Skeletal muscle satellite cell (primary cell): ENCODE data around the gene AKAP5.
A peak's percentile ranks its signal among the peaks of the same experiment; 100 is the strongest.

Experiments used
- H3K27me3 ChIP-seq: 2 replicates; pipeline ENCODE4 v1.7.0; 2013; ENCODE audit warnings: low read length; ENCODE audit not compliant: control insufficient read depth, insufficient read depth
- H3K36me3 ChIP-seq: 2 replicates; pipeline ENCODE4 v1.7.0; 2013; ENCODE audit warnings: mild to moderate bottlenecking, control low read depth, low read length; ENCODE audit not compliant: insufficient read depth
- H3K4me1 ChIP-seq: 2 replicates; pipeline ENCODE4 v1.7.0; 2013; ENCODE audit warnings: low read length; ENCODE audit not compliant: control insufficient read depth, insufficient read depth
- H3K4me2 ChIP-seq: 2 replicates; pipeline ENCODE4 v1.7.0; 2013; ENCODE audit warnings: mild to moderate bottlenecking, low read length
- H3K4me3 ChIP-seq: 2 replicates; pipeline ENCODE4 v1.7.0; 2013; ENCODE audit warnings: low read length
- H3K9ac ChIP-seq: 2 replicates; pipeline ENCODE4 v1.7.0; 2013; ENCODE audit warnings: mild to moderate bottlenecking, low read depth, low read length, moderate library complexity
- H3K9me3 ChIP-seq: replicated peaks from 2 replicates; pipeline ENCODE4 v1.7.0; 2013; ENCODE audit warnings: mild to moderate bottlenecking, control low read depth, low read length

AKAP5 gene

GRCh38 chr14:64463873-64464272 is 1.4 kb upstream of the AKAP5 start:
- Histone ChIP-seq H3K9me3 (no peaks in the 10 kb centered on the region), H3K9ac (no peak overlapping the region), H3K4me2 (no peak overlapping the region), H3K36me3 (peaks cover 13% of the 10 kb centered on the region), H3K27me3 (no peaks in the 10 kb centered on the region), H3K4me1 (peaks cover 9% of the 10 kb centered on the region), H3K4me3 (no peak overlapping the region)

- Histone ChIP-seq H3K9ac (peak overlapping the region; percentile 50), H3K36me3 (peaks cover 5% of the 10 kb centered on the region), H3K27me3 (no peaks in the 10 kb centered on the region), H3K4me3 (peak overlapping the region; percentile 71), H3K4me2 (peak overlapping the region; percentile 90), H3K4me1 (peaks cover 9% of the 10 kb centered on the region), H3K9me3 (no peaks in the 10 kb centered on the region)
These were observed 648 bp upstream of the AKAP5 start for GRCh38 chr14:64464651-64465050.

DNA sequence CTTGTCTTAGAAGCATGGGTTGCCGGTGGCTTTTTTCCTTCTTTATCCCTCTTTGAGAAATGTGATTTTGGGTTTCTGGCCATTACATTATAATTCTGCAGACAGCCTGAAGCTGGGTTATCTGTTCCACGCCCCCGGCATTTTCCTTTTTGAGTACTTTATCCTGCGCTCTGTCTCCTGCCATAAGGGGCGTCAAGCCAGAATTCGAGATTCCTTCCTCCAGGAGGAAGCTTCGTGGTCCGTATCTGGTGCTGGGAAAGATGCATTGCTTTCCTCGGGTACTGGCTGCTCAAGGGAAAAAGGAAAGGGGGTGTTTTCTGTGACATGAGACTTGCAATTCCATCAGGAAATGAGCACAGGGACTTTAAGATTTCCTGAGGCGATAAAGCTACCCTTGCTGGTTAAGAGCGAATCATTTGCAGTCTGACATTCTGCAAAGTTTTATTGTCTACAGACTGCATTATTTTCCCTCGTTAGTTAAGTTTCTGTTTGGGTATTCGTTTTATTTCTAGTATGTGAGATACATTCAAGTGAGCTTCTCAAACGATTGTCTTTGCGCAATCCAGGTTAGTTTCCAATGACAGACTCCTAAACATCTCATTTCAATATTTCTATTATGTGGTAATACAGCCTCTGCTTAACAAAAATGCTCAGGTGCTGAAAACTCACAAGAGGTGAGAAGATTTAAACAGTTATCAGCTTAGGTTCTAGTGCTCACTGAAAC is 694 bp downstream of the AKAP5 start:
- Histone ChIP-seq H3K9me3 (no peaks in the 10 kb centered on the region), H3K4me1 (peaks cover 9% of the 10 kb centered on the region), H3K9ac (peak overlapping the region; percentile 50), H3K4me2 (peak overlapping the region; percentile 90), H3K36me3 (no peaks in the 10 kb centered on the region), H3K4me3 (peak overlapping the region; percentile 71), H3K27me3 (no peaks in the 10 kb centered on the region)

DNA sequence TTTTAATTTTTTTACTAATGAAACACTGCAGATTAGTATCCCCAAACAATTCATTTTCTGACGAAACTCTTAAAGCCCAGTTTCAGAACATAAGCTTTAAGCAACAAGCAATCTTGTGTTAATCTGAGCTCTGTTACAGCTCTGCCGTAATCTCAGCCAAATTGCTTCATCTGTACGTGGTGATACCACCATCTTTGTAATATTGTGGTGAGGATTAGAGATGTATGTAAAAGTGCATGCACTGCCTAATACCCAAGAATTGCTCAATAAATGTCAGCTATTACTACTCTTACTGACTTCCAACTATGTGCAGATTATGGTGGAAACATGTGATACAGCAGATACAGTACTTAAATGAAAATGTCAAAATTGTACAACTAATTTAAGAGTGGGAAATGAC is 1.8 kb downstream of the AKAP5 start:
- no peak overlapping the region for H3K4me3 ChIP-seq
- H3K9ac ChIP-seq = no peak overlapping the region
- H3K27me3 ChIP-seq = no peaks in the 10 kb centered on the region
- no peak overlapping the region for H3K4me2 ChIP-seq
- H3K36me3 ChIP-seq = no peaks in the 10 kb centered on the region
- H3K9me3 ChIP-seq = no peaks in the 10 kb centered on the region
- peaks cover 9% of the 10 kb centered on the region for H3K4me1 ChIP-seq

- Histone ChIP-seq H3K4me1 (peaks cover 9% of the 10 kb centered on the region), H3K4me3 (no peak overlapping the region), H3K27me3 (no peaks in the 10 kb centered on the region), H3K36me3 (no peaks in the 10 kb centered on the region), H3K4me2 (no peak overlapping the region), H3K9ac (no peak overlapping the region), H3K9me3 (no peaks in the 10 kb centered on the region)
These were observed 2.3 kb downstream of the AKAP5 start for GRCh38 chr14:64467566-64467965.

DNA sequence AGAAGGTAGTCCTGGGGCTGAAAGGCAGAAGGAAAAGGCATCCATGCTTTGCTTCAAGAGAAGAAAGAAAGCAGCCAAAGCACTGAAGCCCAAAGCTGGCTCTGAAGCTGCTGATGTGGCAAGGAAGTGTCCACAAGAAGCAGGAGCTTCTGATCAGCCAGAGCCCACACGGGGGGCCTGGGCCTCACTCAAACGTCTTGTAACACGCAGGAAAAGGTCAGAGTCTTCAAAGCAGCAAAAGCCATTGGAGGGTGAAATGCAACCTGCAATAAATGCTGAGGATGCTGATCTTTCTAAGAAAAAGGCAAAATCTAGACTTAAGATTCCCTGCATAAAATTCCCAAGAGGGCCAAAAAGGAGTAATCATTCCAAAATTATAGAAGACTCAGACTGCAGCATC is 3.2 kb downstream of the AKAP5 start:
- Histone ChIP-seq H3K27me3 (no peaks in the 10 kb centered on the region), H3K9ac (no peak overlapping the region), H3K36me3 (no peaks in the 10 kb centered on the region), H3K4me1 (peaks cover 9% of the 10 kb centered on the region), H3K4me2 (no peak overlapping the region), H3K4me3 (no peak overlapping the region), H3K9me3 (no peaks in the 10 kb centered on the region)

- Histone ChIP-seq H3K4me1 (no peaks in the 10 kb centered on the region), H3K4me3 (no peak overlapping the region), H3K27me3 (no peaks in the 10 kb centered on the region), H3K9ac (no peak overlapping the region), H3K9me3 (no peaks in the 10 kb centered on the region), H3K36me3 (no peaks in the 10 kb centered on the region), H3K4me2 (no peak overlapping the region)
These were observed 8.7 kb downstream of the AKAP5 start for GRCh38 chr14:64474041-64474440.

GRCh38 chr14:64474698-64475097 is 9.4 kb downstream of the AKAP5 start:
- no peak overlapping the region for H3K4me3 ChIP-seq
- H3K4me2 ChIP-seq = no peak overlapping the region
- H3K9ac ChIP-seq = no peak overlapping the region
- no peaks in the 10 kb centered on the region for H3K4me1 ChIP-seq
- H3K36me3 ChIP-seq = no peaks in the 10 kb centered on the region
- H3K27me3 ChIP-seq = no peaks in the 10 kb centered on the region
- H3K9me3 ChIP-seq = no peaks in the 10 kb centered on the region

DNA sequence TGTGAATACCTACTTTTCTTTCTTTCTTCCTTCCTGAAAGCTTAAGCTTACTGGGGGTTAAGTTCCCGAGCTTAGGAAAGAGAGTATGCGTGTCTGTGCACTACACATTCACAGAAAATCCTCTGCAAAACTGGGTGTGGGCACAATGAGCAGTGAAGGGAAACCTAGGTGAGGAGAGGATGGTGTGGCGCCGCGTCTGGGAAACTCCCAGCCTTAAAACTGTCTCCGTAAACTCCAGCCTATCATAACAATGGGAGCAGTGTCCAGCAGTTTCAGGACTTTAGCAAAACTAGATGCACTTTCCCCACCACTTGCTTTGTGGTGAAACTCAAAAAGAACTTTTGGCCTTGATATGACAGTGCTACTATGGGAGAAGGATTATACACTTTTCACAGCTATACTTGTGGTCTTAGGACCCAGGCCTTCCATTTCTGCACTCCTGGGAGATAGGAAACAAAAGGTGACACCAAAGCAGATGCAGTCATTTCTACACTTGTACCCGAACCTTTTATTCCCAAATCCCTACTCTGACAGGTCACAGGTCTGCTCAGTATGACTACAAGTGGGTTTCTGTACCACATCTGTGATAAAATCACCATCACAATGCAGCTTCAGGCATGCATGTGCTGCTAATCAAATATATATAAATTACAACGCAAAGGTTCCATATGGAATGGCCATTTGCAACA is 10.4 kb downstream of the AKAP5 start:
- no peaks in the 10 kb centered on the region for H3K4me1 ChIP-seq
- H3K27me3 ChIP-seq = no peaks in the 10 kb centered on the region
- no peak overlapping the region for H3K9ac ChIP-seq
- H3K4me3 ChIP-seq = no peak overlapping the region
- H3K36me3 ChIP-seq = no peaks in the 10 kb centered on the region
- H3K9me3 ChIP-seq = no peaks in the 10 kb centered on the region
- no peak overlapping the region for H3K4me2 ChIP-seq

- H3K4me3 ChIP-seq = no peak overlapping the region
- H3K9ac ChIP-seq = no peak overlapping the region
- no peaks in the 10 kb centered on the region for H3K9me3 ChIP-seq
- no peaks in the 10 kb centered on the region for H3K36me3 ChIP-seq
- no peaks in the 10 kb centered on the region for H3K4me1 ChIP-seq
- H3K27me3 ChIP-seq = no peaks in the 10 kb centered on the region
- no peak overlapping the region for H3K4me2 ChIP-seq
These were observed 11.1 kb downstream of the AKAP5 start for GRCh38 chr14:64476438-64476837.

- no peaks in the 10 kb centered on the region for H3K4me1 ChIP-seq
- no peaks in the 10 kb centered on the region for H3K36me3 ChIP-seq
These were observed 13.4 kb downstream of the AKAP5 start for GRCh38 chr14:64478634-64479250.

More at GRCh38 chr14:64478634-64479250, 13.4 kb downstream of the AKAP5 start:
- H3K9ac ChIP-seq = no peak overlapping the region
- no peaks in the 10 kb centered on the region for H3K27me3 ChIP-seq
- H3K9me3 ChIP-seq = no peaks in the 10 kb centered on the region
- no peak overlapping the region for H3K4me3 ChIP-seq
- no peak overlapping the region for H3K4me2 ChIP-seq
